Neural cell (in vitro differentiated cells): Measurements from ENCODE around the gene STK32B.

Experiments
- EP300 ChIP-seq: fragments of 450-650 bp; conservative IDR thresholded peaks from 2 replicates; pipeline ENCODE4 v1.6.1; 2014; ENCODE audit warnings: antibody characterized with exemption, mild to moderate bottlenecking, moderate library complexity; ENCODE audit not compliant: poor library complexity, severe bottlenecking
- MXI1 ChIP-seq: fragments of 450-650 bp; conservative IDR thresholded peaks from 2 replicates; pipeline ENCODE4 v1.6.1; 2014; ENCODE audit warnings: antibody characterized with exemption, mild to moderate bottlenecking; ENCODE audit not compliant: poor library complexity, severe bottlenecking
- POLR2AphosphoS5 ChIP-seq: IDR thresholded peaks from 2 replicates; pipeline ENCODE4 v1.6.1; 2012
- RAD21 ChIP-seq: fragments of 450-650 bp; conservative IDR thresholded peaks from 2 replicates; pipeline ENCODE4 v1.6.1; 2014; ENCODE audit warnings: antibody characterized with exemption, mild to moderate bottlenecking, moderate library complexity
- SMC3 ChIP-seq: fragments of 450-650 bp; conservative IDR thresholded peaks from 2 replicates; pipeline ENCODE4 v1.6.1; 2014; ENCODE audit warnings: antibody characterized with exemption, mild to moderate bottlenecking, moderate library complexity; ENCODE audit not compliant: poor library complexity
- TF ChIP-seq, protein P1 (sequence below): fragments of 450-650 bp; IDR thresholded peaks from 2 replicates; pipeline ENCODE4 v1.5.1; 2014; ENCODE audit warnings: antibody characterized with exemption, mild to moderate bottlenecking, moderate library complexity; ENCODE audit not compliant: poor library complexity, severe bottlenecking

GRCh38 chr4:5054532-5054931, 3.3 kb downstream of the STK32B start:
- TF ChIP-seq, protein P1, sequence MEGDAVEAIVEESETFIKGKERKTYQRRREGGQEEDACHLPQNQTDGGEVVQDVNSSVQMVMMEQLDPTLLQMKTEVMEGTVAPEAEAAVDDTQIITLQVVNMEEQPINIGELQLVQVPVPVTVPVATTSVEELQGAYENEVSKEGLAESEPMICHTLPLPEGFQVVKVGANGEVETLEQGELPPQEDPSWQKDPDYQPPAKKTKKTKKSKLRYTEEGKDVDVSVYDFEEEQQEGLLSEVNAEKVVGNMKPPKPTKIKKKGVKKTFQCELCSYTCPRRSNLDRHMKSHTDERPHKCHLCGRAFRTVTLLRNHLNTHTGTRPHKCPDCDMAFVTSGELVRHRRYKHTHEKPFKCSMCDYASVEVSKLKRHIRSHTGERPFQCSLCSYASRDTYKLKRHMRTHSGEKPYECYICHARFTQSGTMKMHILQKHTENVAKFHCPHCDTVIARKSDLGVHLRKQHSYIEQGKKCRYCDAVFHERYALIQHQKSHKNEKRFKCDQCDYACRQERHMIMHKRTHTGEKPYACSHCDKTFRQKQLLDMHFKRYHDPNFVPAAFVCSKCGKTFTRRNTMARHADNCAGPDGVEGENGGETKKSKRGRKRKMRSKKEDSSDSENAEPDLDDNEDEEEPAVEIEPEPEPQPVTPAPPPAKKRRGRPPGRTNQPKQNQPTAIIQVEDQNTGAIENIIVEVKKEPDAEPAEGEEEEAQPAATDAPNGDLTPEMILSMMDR = no peak
- TF ChIP-seq POLR2AphosphoS5 (no peak), RAD21 (no peak), SMC3 (no peak), EP300 (no peak), MXI1 (no peak)
